Subcutaneous adipose tissue (tissue), 4 donors: Measurements from ENCODE around the gene PLA2G4D. TPM values are rescaled to one million over a fixed set of nuclear protein-coding genes. Genes with fewer than 3 reads are reported as not detected.

Experiments used
- CTCF ChIP-seq: fragments of 450-650 bp; IDR thresholded peaks from one replicate; pipeline ENCODE4 v1.5.1; 2016; ENCODE audit warnings: low read depth, mild to moderate bottlenecking, control low read depth, antibody characterized with exemption, moderate library complexity
- total RNA-seq, 4 donors: library from RNA; depleted of rRNA; stranded (reverse); fragments of >200 nt; gene quantifications; one replicate each; pipeline ENCODE4 v1.1.0, GENCODE V29; 2016

Gene PLA2G4D
- under 1 TPM in 1 of 4 donors, not detected in 3; 0.57 TPM for total RNA-seq

- TF ChIP-seq CTCF: no peak
These were observed at the start of gene PLA2G4D for GRCh38 chr15:42094512-42094963. PLA2G4D (minus strand) TSS chr15:42094562; CDS start chr15:42094459, 103 bp downstream.

GRCh38 chr15:42143356-42143755 is 49.0 kb upstream of the PLA2G4D start:
- no peak for TF ChIP-seq CTCF

- no peak for TF ChIP-seq CTCF
These were observed 47.7 kb upstream of the PLA2G4D start for GRCh38 chr15:42141795-42142667.

GRCh38 chr15:42141246-42141645 is 46.9 kb upstream of the PLA2G4D start:
- TF ChIP-seq CTCF: no peak

- TF ChIP-seq CTCF: no peak
These were observed 46.2 kb upstream of the PLA2G4D start for GRCh38 chr15:42140383-42141070.

GRCh38 chr15:42139596-42139995 is 45.2 kb upstream of the PLA2G4D start:
- no peak for TF ChIP-seq CTCF

GRCh38 chr15:42138968-42139386 is 44.6 kb upstream of the PLA2G4D start:
- no peak for TF ChIP-seq CTCF
